NK-92 treated with Interleukin-12 subunit alpha and Interleukin-12 subunit beta, amount 100 ng/mL, for 24 hours (cell line): ENCODE measurements around the gene NME7.
"Not testable (repeated sequence)": the region's sequence is repeated elsewhere in the genome, so short reads cannot be mapped to it uniquely, and the experiment has no call there.

Experiments used
- DNase-seq: peaks from one replicate; lab custom pipeline; 2025; lab: John Stamatoyannopoulos, UW

Gene NME7

DNA sequence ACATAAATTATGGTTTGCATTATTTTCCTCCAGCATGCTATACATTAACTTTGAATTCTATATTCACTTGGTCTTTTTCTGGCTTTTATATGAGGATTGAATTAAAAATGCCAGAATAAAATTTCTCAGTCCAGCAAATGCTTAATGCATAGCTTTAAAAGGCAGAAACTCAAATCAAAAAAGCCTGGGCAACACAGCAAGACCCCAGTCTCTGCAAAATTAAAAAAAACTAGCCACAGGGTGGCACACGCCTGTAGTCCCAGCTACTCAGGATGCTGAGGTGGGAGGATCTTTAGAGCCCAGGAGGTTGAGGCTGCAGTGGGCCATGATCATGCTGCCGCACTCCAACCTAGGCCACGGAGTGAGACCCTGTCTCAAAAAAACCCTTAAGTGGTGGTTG is 241.3 kb downstream of the NME7 start:
- no peak for DNase-seq

DNA sequence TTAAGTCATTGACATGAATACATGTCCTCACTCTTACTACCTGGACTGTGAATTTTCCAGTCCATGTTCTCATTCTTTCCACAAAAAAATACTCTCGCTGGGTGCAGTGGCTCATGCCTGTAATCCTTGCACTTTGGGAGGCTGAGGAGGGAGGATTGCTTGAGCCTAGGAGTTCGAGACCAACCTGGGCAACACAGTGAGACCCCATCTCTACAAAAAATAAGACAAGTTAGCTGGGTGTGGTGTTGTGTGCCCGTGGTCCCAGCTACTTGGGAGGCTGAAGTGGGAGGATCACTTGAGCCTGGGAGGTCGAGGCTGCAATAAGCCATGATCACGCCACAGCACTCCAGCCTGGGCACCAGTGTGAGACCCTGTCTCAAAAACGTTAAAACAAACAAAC is 242.0 kb downstream of the NME7 start:
- DNase-seq, result not testable (repeated sequence)

DNA sequence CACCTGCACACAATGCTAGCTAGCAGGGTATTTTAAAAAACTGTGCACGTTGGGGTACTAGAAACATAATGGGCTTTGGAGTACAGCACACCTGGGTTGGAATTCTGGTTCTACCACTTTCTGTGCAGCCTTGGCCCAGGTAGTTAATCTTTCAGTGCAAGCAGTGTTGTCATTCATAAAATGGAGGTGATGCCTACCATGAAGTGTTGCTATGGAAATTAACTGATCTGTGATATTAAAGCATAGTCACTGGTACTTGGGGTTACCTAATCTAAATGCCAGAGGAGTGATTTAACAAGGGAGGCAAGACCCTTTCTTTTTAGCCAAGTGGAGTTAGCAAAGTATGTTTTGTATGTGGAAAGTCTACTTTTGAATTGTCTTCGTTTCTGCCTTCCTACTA is 243.1 kb downstream of the NME7 start:
- DNase-seq, result no peak

DNA sequence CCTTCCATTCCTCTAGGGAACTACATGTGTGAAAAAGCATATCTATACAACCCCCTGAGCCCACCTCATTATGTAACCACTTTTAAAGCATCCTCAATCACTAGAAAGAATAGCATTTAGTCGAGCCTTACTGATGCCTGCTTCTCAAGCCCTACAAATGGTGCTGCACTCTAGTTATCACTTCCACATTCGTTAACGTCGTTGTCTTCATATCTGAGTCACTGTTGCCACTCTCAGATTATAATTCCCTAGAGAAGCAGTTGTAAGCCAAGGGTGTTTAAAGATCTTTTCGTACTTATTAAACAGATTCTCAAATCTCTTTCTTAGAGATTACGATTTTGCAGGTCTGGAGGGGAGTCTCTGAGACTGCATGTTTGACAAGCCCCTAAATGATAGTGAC is 244.6 kb downstream of the NME7 start:
- no peak for DNase-seq

DNA sequence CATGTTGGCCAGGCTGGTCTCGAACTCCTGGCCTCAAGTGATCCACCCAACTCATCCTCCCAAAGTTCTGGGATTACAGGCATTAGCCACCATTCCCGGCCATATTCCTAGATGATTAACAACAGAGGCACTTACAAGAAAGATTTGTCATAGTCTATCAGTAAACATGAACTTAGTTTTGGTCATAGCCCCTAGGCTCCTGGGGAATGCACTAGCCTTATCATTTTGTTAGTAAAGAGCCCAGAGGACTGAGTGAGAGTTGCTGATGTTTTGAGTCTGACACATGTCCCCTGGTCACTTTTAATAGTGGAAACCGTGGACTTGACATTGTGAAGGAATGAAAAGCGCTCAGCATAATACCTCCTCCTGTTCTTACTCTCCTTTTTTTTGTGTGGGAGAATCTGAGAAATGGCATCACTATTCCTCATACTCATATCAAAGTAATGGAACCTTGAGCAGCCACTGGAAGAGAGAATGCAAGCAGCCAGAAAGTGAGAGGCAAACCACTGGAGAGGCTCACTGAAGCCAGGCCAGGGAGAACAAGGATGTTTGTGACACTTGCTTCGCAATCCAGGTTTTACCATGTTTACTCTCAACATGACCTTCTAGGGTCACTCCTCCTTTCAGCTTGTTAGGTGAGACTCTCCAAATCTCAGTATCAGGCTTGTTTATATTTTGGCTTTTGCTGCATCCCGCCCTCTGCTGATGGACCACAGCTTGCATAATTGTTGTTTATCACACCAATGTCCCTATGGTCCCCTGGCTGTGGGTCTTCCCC is 246.3 kb downstream of the NME7 start:
- no peak for DNase-seq

DNA sequence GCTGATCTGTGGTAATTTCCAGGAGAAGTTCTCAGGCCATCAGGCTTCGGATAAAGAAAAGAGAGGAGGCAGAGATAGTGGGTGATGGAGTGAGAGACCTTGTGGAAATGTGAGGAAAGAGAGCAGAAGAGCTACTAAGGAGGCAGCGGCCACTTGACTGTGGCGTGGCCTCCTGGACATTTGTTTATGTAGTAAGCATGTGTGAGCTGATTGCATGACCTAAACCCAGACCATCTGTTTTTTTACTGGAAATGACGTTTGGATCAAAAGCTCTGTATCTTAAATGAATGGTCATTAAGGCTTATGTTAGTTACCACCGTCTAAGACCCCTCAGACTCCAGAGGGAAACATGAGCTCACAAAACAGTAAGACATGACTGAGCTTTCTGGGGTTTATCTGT is 247.5 kb downstream of the NME7 start:
- DNase-seq, result no peak

DNA sequence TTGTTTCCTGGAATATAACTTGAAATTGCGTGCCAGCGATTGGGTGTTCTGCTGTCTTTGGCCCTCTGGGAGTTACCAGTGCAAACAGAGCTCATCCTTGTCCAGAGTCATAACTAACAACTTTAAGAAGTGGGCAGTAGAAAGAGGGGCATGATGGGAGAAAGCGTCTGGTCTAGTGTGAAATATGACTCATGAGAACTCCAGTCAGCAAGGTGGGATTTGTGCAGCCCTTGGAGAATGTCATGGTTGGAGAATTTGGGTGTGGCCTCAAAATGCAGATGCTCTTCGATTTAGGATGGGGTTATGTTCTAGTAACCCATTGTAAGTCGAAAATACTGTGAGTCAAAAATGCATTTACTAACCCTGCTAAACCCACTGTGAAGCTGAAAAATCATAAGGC is 248.2 kb downstream of the NME7 start:
- no peak for DNase-seq

DNA sequence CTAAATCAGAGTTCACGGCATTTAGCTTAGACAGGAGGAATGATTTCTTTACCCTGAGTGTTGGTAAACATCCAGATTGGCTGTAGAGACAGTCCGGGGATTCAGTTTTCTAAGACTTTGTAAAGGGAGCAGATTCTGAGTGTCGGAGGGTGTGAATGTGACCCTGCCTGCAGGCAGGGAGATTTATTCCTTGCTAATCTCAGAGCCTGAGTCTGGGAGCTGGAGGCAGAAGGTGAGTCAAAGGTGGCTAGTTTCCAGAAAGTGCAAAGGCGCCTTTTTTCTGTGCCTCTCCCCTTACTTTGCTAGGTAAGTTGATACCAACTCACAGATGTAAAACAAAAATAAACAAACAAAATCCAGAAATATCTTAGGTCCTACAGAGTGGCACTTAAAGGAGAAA is 249.4 kb downstream of the NME7 start:
- DNase-seq, result no peak

DNA sequence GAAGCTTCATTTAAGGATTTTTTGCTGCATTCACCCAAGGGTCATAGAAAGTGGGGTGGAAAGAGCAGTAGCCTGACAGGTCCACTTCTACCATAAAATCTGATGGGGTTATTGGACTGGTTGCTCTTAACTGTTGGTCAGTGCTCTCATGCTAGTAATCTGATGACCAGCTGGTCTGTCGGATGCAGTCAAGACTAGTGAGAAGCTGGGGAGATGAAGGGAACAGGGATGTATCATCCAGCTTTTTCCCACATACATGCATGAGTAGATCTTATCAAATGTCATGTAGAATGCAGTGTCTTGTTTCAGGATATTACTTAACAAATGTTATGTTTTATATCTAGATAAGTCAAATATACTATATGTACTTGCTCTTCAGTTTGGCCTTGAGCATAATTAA is 250.0 kb downstream of the NME7 start:
- DNase-seq, result no peak

DNA sequence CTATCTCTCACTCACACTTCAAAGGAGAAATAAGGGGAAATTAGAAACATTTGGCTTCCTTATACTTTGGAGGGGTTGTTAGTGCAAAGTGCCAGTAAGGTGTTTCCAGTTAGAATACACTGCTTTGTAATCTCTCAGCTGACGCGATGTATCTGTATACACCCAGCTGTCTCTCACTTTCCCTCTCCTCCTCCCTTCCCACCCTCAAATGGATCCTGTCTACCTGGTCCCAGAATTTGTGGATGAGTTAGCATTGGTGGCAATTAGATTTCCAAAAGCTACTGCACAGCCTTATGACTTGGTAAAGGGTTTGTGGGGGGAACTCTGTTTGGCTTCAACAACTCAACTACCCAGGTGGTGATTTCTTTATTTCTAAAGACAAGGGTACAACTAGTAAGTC is 250.6 kb downstream of the NME7 start:
- no peak for DNase-seq

DNA sequence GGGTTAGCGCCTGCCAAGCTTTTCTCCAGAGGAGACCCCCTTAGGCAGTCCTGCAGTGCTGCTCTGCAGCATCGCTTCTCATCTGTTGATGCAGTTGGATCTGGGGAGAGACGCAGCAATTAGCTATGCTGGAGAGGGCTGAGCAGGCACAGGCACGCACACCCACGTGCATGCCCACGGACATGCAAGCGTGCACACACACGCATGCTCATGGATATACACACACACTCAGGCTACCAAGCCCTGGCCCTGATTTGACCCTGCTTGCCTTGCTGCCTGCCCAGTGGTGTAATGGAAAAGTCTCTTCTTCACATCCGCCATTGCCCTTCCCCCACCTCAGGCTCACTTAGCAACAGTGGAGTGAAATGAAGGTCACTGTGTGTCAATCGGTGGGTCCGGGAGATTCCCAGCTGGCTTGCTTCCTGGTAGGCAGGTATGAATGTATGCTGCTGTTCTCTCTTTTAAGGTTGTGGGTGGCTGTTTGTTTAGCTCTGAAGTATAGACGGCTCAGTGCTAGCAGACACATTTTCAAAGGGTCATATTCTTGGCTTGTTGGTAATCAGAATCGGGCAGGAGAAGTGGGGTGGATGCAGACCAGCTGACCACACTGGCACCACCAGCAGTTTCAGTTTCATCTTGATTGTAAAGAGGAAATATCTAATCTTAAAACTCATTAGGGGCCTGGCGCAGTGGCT is 251.6 kb downstream of the NME7 start:
- DNase-seq, result no peak

DNA sequence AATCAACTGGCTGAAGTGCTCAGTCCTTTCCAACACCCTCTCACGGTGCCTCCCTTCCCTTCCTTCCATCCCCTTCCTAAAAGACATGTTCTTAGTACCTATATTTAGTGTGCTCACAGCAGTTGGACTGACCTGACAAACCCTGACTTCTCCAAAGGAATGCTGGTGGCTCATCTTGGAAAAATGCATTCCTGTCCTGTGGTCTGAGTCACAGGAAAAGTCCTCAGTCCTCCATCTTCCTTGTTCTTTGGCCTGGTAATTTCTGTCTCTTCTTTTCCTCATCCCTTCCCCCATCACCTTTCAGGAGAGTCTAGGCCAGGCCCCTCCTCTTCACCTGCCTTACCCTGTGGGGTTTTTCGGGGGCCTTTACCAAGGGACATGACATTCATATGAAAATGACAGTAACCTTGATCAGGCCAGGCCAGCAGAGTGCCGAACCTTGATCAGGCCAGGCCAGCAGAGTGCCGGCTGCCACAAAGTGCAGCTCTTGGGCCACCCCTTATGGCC is 253.9 kb downstream of the NME7 start:
- DNase-seq, result no peak

DNA sequence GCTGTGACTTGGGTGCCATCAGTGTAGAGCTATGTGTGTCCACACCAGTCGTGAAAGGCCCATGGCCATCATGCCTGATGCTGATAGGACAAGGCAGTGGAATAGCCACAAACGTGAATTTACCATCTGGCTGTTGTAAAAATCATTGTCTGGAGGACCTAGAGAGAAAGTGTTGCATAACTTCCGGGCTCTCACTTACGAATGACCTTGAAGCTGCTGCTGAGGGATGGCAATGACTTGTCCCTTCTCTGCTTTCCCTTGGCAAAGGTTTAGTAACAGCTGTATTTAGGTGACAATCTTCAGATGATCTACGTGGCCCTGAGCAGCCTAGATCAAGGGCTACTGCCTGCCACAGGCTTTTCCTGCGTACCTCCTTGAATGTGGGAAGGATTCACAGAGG is 255.4 kb downstream of the NME7 start:
- DNase-seq, result no peak

DNA sequence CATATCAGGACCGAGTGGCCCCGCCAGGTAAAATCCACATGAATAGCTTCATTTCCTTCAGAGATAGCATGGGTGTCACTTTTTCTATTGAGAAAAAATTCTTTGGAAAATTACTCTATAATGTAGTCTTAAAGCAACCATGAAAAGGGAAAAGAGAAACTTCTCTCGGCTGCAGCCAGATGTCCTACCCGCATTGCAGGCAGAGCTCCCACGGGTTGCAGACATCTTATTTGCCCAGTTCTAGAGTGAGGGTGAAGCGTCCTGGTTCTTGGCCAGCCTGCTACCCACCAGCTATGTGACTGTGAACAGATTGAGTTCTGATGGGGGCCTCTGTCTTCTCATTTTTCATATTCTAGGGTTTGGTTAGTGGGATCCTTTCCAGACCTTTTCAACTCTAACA is 256.1 kb downstream of the NME7 start:
- no peak for DNase-seq

DNA sequence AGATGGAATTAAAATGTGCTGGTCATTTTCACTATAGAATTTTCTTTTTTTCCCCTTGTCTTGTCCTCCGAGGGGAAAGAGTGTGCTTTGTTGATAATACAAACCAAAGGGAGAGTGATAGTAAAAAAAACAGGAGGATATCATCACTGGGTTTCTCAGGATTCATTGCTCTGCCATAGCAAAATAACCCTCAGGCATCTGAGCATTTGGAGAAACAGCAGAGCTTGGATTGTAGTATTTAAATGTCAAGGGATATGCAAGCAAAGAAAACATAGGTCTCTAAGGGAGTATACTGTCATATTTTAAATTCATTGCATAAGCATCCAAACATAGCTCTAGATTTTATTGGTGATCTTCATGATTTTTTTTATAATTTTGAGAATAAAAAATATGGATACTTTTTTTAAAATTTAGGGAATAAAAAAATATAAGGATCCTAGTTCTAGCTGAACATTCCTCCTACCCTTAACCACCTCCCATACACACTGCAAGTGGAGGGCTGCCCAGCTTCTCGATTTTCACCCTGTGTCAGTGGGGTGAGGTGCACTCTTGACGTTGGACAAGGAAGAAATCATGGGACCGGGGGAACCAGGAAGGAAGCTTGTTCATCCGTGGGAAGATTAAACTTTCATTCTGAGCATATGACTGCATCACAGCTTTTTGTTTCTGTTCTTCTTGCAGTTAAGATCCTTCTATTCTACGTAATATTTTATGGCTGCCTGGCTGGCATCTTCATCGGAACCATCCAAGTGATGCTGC is 256.7 kb downstream of the NME7 start:
- no peak for DNase-seq

DNA sequence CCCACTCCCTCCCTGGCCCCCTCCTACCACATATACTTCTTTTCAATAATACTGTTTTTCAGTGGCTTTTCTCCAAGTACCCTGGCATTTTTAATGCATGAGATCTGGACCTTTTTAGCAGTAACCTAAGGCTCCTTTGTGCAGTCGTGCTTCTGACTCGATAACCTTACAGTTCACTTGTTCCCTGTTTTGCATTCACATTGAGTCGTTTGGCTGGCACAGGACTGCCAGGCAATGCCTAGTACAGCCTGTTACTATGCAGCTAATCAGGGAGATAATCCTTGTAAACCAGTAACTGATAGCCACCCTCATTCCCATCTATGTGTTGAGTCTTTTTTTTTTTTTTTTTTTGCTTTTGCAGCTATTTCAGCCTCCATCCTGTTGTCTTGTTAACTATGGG is 257.4 kb downstream of the NME7 start:
- DNase-seq, result no peak

DNA sequence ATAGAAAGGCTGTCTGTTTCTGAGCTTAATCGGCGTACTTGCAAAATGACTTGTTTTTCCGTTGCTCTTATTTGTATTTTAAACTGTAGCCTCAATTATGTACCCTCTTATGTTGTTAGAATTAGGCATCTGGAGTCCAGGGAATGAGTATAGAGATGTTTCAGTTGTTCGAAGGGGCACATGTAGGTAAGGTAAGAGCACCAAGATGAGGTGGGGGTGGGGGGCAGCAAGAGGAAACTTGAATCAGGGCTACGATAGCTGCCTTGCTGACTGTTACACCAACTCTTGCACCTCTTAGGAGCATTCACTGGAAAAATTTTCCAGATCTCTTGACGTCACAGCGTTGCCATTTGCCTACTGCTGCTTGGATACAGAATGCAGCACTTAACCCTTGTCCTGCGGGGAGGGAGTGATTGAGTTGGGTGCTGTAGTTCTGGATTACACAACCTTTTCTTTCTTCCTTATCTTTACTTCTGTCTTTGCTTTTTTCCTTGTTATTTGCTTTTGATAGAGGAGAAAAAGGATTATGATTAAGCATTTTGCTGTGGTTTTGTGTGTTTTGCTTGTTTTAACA is 257.9 kb downstream of the NME7 start:
- DNase-seq, result no peak

DNA sequence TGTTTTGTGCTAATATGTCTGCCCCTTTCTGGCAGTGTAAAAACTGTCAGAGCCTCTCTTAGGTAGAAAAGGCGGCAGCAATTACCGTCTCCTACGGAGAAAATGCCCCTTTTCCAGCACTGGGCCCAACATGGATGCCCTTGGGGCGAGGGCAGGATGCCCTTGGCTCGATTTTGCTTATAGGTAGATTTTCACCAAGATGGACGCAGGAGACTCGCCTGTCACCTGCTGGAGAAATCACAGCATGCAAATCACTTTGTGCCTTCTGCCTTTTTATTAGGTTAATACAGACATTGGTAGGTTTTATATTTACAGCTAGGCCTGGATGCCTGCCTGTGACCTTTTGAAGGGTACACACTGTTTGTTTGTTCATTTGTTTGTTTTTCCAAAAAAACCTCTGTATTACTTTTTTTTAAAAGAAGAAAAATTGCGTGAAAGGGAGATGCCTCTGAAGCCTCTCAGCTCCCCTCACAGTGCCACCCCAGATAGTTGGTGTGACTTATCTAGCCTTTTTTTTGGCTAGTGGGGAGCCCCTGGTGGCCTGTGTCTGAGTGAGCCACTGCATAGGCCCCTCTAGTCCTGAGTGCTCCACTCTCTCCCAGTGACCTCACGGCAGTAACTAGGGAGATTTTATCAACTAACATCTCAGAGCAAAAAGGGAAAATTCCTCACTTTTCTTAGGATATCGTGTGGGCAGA is 258.6 kb downstream of the NME7 start:
- no peak for DNase-seq

DNA sequence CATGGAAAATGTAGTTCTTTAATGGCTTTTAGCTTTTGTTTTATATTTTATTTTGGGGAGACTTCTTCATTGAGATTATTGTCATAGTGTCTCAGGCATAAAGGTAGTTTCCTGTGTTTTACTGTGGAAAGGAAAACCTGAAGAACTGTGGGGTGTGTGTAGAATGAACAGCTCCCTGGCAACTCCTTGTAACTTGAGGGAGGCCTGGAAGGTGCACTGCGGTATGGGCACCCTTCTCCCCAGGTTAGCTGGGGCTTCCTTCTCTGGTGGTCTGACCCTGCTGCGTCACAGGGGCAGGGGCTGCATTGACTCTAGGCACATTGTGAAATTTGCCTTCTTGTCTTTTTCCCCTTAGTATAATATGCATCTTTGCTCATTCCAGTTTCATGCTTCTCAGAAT is 259.4 kb downstream of the NME7 start:
- DNase-seq, result no peak

DNA sequence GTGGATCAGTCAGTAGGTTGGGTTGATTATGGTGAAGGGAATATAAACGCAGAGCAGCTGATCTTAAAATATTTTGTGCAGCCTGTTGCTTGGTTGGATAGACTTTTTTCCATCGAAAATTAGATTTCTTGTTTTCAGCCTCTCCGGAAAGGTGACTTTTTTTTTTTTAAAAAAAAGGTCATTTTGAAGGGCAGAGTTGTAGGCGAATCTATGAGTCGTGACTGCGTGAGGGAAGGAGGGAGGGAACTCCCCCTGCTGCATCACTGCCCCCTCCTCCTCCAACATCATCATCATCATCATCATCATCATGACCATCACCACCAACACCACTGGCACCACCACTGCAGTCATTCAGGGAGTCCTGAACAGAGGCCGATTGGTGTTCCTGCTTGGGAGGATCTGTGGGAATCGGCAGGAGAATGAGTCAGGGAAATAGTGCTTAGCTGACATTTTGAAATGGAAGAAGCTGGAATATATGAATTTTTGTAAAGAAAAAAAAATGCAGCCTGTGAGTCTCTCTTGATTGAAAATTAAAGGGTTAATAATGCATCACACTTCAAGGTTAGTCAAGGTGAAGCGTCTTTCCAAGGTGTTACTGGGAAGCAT is 259.9 kb downstream of the NME7 start:
- no peak for DNase-seq

DNA sequence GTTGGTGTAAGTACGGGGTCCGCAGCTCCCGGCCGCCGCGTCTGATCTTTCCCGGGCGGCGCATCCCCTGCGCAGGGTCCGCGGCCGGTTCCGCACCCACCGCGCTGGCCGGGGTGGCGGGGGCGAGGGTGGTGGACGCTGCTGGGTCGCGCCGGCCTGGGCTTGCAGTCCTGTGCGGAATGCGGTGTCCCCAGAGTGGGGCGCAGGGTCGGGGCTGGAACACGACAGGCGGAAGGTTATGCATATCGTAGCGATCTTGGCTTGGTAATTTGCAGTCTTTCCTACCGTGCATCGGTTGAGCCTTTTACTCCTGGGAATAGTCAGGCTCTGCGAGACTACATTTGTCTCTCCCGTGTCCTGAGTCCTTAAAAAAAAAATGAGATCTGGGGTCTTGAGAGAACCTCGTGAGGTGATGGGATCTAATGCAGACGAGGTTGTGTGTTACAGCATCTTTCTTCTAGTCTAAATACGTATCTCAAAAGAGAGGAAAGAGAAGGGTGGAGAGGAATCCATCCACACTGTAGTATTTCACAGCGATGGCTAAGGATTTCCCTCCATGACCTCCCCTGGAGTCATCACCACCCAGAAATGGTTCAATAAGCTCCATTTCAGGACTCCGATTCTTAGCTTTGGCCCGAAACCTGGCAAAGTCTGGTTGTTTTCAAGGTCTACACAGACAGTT is 260.5 kb downstream of the NME7 start:
- no peak for DNase-seq
